ENCODE results near the gene PDIA3.
"Not testable (repeated sequence)": the region's sequence is repeated elsewhere in the genome, so short reads cannot be mapped to it uniquely, and the experiment has no call there.

Gene PDIA3

DNA sequence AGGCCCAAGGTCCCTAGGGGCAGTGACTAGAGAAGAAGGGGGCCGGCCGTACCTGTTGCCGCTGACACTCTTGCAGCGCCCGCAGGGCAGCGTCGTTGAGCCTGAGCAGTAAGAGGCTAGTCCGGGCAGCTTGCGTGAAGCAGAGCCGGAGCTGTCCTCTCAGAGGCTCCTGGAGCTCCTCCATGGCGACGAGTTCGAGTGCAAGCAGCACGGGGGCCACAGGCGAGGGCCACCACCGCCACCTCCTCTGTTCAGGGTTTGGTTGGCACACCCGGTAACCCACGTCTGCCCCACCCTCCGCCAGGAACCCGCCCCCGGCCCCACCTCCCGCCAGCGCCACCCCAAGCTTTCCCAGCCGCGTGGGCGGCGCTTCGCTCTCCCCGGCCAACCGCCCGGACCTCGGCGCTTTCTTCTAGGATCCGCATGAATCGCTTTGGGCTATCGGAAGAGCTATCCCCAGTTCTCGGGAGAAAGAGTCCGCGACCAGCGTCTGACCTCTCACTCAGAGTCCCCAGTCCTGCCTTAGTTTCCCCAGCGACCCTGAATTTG is 30.6 kb downstream of the PDIA3 start, which contains the start of gene ELL3:
Gene ELL3, minus strand, starts transcription at position 249 of the 549 bp plus-strand sequence. Its CDS starts 65 bp downstream, at position 184.
- DNase-seq (ENCODE audit: low spot score) = peak; percentile 56

DNA sequence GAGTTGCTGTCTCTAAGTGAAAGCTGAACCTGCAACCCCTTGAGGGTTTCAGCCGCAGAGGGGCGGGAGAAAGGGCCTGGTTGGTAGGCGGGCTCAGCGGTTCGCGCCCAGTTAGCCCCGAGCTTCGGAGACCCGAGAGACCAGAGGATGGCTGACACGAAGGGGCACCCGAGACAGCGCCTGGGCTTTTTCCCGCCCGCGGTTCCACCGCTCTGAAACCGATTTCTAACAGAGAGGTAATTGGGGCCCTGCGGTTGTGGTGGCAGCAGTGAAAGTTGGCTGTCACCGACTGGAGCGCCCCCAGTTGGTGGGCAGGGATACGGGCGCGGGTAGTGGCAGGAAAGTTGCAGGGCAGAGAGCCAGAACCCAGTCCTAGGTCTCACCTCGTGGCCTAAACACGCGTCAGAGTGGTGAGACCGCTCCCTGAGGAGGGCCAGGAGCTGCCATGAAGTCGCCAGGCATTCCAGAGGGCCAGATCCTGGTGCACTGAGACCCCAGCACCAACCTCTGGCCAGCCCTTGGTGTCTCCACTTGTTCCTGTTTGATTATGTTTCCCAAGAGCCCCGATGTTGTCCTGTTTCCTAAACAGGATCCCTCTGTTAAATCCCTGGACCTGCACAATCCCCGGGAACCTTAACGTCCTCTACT is 31.2 kb downstream of the PDIA3 start:
- peak; percentile 57 for DNase-seq (ENCODE audit: low spot score)

DNA sequence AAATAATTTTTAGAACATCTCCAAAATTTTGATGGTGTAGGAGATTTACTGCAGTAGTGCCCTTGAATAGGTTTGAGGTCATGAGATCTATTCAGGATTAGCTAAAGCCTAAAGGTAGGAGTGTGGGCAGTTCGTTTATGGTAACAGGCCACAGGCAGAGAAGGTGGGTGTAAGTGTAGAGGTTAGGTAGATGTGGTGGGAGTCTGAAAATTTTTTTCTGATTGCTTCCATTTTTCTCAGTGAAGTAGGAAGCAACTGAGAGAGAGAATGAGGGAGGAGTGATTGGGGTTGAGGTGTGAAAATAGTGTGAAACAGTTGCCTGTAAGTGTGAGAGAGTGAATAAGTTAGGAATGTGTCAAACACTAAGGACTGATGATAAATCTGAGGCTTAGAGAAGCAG is 32.8 kb downstream of the PDIA3 start:
- DNase-seq (ENCODE audit: low spot score) = no peak

DNA sequence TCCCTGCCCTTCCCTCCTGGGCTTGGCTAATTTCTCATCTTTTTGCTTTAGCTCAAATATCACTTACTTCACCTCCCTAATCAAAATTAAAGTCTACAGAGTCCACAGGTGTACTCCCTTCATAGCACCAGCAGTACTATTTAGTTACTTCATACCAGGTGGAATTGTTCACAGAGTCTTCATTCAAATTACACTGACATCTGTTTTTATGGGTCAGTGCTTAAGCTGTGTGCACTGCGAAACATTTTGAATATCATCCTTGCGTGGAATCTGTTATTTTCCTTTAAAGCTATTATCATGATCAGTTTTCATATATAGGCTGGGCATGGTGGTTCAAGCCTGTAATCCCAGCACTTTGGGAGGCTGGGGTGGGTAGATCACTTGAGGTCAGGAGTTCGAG is 43.2 kb downstream of the PDIA3 start:
- no peak for DNase-seq (ENCODE audit: low spot score)

DNA sequence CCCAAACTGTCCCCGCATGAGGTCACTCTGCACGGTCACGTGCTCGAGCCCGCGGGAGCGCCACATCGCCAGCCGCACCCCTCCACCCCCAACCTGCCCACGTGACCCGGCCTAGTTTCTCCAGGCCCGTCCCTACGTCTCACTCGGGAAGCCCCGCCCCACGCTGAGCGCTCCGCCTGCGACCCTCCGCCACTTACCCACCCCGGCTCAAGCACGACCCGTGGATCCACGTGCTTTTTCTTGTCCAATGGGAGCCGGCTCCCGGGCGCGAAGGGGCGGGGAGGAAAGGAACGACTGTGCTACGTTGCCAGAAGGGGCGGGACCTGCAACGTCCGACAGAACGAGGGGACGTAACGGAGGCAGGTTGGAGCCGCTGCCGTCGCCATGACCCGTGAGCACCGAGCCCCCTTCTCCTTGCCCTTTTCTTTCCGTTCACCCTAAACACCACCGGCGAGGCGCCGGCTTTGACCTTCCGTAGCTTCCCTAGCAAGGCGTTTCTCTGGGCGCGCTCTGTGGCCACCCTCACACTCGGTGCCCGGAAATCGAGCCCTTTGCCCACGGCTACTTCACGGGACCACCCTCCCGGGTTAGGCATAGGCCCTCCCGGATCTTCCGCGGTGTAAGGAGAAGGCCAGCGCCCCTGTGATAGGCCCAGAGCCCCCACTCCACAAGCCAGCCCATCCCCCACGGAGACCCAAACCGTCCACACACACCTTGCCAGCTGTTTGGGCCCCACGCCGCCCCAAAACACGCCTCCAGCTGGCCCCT is 45.9 kb downstream of the PDIA3 start, which contains the start of gene SERF2:
Gene SERF2, plus strand, starts transcription at position 328 of the 768 bp plus-strand sequence. Its CDS starts 57 bp downstream, at position 385.
- peak; percentile 100 for DNase-seq (ENCODE audit: low spot score)

DNA sequence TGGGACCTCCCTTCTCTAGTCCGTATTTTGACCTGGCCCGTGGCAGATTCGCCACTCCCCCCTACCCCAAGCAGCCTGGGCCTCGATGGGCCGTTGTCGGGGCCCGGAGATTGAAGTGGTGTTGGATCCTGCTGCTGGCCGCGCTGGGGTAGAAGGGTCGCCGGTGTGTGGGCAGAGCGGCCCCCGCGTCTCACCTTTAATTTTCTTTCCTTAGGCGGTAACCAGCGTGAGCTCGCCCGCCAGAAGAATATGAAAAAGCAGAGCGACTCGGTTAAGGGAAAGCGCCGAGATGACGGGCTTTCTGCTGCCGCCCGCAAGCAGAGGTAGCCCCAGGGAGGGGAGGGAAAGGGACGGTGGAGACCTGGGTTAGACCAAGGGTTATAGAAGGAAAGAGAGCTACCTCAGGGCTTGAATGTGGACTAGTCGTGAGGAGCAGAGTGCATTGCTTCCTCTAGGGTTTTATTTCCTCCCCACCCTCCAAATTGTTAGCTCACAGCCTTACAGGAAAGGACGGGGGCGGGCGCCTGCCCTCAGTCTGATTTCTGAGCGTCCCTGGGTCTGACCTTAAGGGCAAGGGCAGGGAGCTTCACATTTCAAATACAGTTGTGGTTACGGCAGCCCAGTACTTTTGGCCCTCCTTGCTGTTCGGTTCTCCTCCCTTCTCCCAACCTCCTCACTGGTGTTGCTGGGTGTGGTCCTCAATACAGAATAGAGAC is 46.7 kb downstream of the PDIA3 start:
- DNase-seq (ENCODE audit: low spot score) = no peak

DNA sequence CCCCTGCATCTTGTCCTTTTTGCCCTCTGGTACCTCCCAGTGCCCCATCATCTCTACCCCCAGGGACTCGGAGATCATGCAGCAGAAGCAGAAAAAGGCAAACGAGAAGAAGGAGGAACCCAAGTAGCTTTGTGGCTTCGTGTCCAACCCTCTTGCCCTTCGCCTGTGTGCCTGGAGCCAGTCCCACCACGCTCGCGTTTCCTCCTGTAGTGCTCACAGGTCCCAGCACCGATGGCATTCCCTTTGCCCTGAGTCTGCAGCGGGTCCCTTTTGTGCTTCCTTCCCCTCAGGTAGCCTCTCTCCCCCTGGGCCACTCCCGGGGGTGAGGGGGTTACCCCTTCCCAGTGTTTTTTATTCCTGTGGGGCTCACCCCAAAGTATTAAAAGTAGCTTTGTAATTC is 47.4 kb downstream of the PDIA3 start:
- no peak for DNase-seq (ENCODE audit: low spot score)

DNA sequence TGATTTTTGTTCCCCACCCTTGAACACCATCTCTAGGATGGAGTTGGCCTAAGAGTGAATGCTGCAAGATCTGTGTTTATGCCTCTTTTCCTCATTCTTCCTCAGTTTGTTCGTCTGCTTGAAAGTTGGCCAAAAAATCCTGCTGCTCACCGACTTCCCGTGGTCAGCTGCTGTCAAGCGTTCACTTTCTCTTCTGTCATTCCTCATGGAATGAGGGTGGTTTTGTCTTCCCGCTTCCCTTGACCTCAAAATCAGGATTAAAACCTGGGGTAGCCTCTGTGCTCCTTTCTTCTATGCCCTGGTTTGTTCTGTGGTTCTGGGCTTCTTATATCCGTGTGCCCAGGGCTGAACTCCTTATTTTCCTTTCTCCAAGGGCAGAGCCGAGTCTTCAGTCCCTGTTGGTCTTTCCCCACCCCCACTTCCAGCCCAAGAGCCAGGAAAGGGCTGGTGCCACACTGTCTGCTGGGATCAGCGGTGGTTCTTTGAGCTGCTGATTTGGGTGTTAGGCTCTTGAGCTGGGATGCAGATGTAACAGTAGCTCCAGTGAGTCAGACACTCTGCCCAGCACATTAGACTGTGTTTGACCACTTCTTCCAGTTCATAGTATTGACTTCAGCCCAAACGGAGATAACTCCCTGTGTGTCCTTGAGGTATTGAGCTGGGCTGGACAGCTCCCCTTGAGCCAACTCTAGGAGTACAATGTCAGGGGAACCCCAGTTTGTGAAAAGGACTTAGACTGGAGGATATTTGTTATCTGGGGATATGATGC is 48.2 kb downstream of the PDIA3 start:
- DNase-seq (ENCODE audit: low spot score) = no peak

DNA sequence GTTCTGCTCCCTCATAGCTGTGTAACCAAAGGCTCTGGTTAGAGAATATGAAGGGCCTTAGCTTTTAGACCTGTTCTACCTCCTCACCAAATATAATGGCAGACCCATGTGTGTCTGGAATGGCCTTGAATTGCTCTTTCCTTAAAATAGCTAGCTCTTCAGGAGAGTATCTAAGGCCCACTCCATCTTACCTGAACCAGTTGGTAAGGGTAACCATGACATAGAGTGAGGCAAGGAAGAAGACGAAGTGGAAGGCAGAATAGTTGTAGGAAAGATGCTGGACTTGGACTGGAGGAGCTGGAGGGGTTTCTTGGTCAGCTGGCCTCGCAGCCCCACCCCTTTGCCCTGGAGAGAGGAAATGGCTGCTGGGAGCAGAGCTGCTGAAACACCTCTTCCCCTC is 49.0 kb downstream of the PDIA3 start:
- DNase-seq (ENCODE audit: low spot score) = no peak

DNA sequence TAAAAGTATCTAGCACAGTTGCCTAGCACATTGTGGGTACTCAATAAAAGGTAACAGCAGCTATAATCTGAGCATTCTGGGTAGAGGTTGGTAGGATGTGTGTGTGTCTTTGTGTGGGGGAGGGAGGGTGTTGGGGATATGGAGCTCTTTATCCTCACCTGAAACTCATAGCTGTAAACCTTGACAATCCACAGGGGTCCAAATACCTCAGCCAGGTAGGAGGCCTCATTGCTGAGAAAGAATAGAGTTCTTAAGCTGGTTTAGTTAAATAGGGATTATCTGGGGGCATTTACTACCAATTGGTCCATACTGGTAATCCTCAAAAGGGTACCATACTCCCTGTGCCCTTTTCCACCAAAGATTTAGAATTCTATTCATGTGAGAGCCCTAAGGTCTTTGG is 49.8 kb downstream of the PDIA3 start:
- DNase-seq (ENCODE audit: low spot score) = no peak

DNA sequence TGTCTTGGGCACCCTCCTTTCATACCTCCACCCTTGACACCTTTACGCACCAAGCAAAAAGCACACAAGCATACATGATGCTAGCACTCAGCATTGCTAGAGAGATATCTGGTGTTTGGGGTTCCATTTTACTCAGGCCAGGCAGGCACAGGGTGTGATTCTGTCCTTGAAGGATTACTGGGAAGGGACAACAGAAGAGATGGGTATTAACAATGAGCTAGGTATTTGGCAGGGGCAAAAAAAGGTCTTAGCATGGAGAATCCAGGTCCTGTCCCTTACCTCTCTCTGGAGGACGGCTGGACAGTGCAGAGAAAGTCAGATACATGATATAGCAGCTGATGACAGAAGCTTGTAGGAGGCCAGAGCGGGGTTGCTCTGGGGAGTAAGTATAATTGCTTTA is 50.3 kb downstream of the PDIA3 start:
- DNase-seq (ENCODE audit: low spot score) = no peak

DNA sequence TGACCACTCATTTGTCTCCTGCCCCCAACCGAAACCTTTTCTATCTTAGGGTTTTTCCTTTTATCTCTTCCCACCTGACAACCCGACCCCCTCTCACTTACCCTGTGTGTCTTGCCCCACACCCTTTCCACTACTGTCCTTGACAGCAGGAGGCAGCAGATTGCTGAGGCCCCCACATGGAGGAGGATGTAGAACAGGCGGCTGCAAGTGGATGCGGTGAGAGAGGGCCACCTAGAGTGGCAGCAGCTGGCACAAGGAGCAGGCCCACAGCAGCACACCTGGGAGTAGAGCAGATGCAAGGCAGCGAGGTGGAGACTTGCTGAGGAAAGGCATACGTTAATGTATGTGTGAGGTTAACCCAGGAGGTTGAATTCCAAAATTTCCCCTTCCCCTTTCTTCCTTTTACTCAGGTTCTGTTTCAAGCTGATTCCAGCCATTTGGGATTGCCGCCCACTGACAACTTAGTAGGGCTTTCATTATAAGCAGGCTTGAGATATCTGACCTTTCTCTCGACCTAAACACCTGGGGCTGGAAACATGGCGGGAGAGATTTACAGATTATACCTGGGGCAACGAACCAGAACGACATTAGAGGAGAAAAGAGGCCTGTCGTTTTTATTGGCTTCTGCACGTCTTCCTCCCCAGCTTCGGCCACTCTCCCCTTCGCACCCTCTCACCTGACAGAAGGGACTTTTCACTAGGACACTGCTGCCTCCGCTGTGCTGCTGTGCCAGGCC is 53.1 kb downstream of the PDIA3 start:
- no peak for DNase-seq (ENCODE audit: low spot score)

DNA sequence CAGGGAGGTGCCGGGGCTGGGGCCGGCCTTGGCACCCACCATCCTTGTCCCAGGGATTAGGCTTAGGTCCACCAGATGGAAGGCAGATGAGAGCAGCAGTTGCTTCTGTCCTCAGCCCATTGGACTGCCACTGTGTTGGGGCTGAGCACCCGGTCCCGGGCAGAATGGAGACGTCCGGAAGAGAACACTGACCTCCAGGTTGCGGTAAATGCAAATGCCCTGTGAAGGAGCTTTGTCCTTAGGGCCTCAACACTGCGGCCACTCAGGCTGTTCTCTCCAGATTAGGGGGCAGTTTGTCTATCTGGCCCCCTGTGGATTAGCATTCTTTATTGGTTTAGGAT is 53.7 kb downstream of the PDIA3 start, which contains the start of gene SERINC4:
Gene SERINC4, minus strand, starts transcription at position 276 of the 341 bp plus-strand sequence. Its CDS starts 234 bp downstream, at position 42.
- no peak for DNase-seq (ENCODE audit: low spot score)

DNA sequence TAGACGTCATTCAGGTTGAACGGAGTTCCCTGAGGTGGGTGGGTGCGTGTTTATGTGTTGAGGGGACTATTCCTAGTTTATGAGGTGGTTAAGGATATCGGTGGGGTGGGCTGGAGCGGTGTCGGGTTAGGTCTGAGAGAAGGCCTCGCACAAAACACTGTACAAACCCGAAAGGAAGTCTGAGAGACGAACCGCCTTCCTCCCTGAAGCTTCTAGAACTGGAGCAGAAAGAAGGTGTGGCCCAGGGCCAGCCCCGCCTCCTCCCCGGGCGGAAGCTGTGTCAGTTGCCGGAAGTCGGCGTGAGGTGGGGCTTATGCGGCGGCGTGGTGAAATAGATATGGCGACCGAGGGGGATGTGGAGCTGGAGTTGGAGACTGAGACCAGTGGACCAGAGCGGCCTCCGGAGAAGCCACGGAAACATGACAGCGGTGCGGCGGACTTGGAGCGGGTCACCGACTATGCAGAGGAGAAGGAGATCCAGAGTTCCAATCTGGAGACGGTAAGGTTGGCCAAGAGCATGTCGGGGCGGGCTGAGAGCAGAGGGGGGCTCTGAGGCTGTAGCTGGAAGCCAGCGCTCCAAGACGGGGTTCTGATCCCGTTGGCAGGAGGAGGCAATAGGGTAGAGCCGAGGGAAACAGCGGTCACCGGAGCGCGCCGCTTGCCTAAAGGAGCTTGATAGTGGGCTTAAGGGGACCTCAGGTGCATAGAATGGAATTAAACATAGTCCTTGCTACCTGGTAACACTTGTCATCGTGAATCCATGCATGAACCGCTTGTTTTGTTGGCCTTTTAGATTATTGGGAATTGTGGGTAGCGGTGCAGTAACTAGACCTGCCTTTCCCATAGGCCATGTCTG is 54.3 kb downstream of the PDIA3 start, which contains the start of gene HYPK:
Gene HYPK, plus strand, starts transcription at position 314 of the 856 bp plus-strand sequence. Its CDS starts 24 bp downstream, at position 338.
- DNase-seq (ENCODE audit: low spot score) = peak; percentile 94

DNA sequence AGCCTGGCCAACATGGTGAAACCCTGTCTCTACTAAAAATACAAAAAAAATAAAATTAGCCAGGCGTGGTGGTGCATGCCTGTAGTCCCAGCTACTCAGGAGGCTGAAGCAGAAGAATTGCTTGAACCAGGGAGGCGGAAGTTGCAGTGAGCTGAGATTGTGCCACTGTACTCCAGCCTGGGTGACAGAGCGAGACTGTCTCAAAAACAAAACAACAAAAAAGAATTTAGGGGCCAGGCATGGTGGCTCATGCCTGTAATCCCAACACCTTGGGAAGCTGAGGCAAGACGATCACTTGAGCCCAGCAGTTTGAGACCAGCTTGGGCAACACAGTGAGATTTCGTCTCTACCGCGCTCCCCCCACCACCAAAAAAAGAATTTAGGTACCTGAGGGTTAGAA is 56.4 kb downstream of the PDIA3 start:
- DNase-seq (ENCODE audit: low spot score) = not testable (repeated sequence)

DNA sequence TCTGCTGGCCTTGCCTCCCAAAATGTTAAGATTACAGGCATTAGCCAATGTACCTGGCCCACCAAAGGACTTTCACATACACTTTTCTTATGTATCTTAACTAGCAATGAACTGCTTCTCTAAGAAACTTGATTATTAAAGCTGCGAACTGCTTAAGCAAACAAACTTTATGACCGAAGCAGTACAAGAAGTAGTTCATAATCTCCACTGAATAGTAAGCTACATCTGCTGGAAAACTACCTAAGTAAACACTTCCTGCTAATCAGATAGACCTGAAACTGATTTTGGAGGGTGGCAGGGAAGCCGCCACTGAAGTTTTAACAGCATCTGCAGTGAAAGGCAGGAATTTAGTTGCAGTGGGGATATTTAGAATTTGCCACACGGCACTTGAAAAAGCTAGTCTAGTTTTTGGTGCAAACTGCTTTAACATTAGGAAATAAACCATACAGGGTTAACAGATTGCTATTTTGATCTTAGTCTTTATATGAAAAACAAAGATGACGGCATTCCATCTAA is 62.3 kb downstream of the PDIA3 start:
- DNase-seq (ENCODE audit: low spot score) = no peak

DNA sequence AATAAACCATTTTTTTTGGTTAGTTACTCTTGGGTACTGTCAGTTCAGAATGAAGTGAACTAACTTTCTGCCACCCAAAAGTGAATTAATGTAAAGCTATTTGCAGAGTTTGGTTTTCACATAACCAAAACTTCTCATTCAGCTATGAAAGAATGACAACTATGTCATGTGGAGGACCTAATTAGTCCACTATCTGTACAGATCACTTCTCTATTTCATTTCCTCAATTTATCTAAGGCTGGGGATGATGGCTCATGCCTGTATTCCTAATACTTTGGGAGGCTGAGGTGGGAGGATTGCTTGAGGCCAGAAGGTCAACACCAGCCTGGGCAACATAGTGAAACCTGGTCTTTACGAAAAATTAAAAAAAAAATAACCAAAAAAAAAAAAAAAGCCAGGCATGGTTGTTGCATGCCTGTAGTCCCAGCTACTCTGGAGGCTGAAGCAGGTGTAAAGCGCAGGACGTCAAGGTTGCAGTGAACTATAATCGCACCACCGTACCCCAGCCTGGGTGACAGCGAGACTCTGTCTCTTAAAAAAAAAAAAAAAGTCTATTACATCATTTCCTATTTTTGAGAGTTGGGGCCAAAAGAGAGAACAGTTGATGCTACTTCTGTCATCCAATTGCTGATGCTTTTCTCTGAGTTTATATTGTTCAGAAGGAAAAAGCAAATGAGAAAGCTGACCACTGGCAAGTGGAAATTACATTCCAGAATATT is 62.9 kb downstream of the PDIA3 start:
- DNase-seq (ENCODE audit: low spot score) = no peak

DNA sequence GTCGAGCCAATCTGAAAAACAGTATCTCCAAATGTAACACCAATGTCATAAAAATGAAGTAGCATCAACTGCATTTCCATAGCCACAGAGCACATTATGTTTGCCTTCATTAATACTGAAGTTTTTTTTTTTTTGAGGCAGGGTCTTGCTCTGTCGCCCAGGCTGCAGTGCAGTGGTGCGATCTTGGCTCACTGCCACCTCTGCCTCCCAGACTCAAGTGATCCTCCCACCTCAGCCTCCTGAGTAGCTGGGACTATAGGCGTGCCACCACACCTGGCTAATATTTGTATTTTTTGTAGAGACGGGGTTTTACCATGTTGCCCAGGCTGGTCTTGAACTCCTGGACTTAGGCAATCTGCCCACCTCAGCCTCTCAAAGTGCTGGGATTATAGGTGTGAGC is 68.8 kb downstream of the PDIA3 start:
- DNase-seq (ENCODE audit: low spot score) = not testable (repeated sequence)

DNA sequence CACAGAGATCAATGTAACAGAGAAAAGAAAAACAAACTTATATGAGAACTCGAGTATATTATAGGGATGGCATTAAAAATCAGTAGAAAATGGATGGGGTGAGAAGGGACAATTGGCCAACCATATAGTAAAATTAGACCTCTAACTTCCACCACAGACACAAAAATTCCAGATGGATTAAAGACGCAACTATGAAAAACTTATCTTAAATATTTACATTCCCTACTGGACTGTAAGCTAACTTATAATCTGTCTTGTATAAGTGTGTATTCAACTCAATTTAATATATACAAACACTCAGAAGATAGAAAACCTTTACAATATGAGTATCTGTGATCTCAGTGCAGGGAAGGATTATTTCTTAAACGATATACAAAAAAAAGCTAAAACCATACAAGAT is 75.3 kb downstream of the PDIA3 start:
- no peak for DNase-seq (ENCODE audit: low spot score)
